Activated CD8-positive, alpha-beta memory T cell treated with anti-CD3 and anti-CD28 coated beads, Interleukin-2, amount 50 U/mL, for 24 hours (primary cell): ENCODE results near the gene CERS6.
"Not testable (repeated sequence)": the region's sequence is repeated elsewhere in the genome, so short reads cannot be mapped to it uniquely, and the experiment has no call there.

Experiments used
- DNase-seq: peaks from one replicate; pipeline ENCODE4 v3.0.0-alpha.2; 2020; ENCODE audit errors: extremely low read depth

CERS6 gene

DNA sequence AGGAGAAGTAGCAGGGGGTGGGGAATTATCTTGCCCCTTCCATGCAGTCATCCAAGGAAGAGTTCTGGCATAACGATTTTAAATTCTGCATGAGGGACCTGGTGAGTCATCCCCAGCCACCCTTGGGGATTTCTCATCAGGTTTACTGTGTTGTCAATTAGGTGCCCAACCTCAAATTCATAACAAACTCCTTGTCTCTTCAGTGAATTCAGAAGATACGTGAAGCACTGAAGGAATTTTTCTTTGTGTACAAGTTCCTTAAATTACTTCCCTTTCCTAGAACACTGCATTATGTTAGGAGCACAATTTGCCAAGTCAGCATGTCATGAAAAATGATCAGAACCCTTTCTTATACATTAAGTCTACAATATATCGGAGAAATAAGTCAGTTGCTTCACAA lies 275.5 kb downstream of the CERS6 start:
- DNase-seq, result no peak

DNA sequence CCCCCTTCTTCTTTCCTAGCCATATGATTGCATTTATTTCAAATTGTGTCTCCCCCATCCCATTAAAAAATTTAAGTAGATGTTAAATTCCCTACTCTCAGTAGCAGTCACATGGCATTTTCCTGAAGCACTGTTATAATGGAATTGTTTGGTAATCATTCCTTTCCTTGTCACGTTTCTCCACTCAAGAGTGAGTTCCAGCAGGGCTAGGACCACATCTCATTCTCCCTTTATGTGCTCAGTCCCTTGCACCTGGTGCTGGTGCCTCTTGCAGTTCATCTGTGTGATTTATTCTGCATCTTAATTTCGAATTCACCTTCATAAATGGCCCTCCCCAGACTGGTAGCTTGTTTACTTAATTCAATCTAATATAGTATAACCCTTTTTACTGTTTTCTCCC lies 276.0 kb downstream of the CERS6 start:
- DNase-seq, result no peak

DNA sequence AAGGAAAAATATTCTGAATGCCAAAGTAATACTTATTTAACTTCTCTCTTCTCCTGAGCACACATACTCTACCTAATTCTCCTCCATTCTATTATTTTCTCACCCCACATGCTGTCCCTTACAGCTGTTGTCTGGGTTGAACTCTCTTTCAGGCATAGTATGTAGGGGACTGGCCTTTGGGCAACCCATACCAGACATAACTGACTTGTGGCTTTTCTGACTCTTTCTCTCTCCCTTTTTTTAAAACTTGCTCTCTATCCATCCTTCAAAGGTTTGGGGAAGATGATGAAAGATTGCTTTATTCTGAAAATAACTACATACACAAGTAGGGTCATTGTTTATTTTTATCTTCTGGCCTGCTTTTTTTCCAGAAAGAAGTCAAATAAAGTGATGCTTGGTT lies 276.4 kb downstream of the CERS6 start:
- no peak for DNase-seq

DNA sequence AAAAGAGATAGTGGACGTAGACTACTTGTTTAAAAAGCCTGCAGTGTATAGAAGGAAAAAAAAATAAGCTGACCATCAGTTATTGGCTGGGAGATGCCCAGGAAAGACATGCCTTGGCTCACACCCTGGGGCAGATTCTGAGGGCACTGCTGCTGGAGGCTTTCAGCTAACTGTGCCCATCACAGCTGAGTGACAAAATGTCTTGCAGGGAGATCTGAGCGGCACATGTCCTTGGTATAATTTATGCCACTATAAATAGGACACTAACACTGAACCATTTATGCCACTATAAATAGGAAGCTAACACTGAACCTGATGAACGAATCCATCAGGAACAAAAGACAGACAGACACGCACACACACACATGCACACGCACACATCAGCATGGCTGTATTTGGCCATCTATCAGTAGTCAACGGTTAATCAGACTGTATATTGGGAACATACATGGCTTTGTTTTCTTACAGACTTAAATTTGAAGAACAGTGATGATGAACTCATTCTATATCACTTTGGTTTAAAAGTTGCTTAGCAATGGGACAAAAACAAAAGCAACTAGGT lies 278.2 kb downstream of the CERS6 start:
- DNase-seq, result no peak

DNA sequence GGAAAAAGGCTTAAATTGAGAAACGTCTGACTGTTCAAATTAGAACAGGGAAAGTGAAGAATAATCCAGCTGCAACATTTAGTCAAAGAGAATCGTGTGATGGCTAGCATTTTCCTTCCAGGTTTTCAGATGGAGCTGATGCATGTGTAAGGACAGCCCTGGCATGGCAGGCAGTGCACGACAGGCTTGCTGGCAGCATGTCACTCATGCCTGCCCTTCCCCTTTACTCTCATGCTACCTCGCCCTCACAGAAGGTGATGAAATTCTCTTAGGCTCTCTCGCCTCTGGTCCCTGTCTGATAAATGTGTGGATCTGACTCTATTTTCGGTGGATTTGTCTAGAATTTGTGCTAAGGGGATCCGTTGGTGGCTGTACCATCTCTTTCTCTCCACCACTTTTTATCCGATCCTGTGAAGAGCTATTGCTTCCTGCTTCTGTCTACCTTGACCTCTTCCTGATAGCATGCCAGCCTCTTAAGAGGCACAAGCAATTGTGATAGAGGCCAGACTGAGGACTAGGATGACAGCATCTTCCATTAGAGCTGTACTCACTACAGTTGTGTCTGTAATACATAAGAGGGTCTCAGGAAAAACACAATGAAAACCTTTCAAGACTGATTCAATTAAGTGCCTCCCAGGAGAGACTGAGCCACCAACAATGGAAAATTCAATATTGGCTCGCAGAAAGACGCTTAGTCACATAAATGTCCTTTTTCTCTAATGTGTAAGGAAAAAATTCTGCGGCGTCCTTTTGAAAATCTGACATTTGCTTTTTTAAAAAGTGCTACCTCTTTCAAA lies 280.8 kb downstream of the CERS6 start:
- no peak for DNase-seq

DNA sequence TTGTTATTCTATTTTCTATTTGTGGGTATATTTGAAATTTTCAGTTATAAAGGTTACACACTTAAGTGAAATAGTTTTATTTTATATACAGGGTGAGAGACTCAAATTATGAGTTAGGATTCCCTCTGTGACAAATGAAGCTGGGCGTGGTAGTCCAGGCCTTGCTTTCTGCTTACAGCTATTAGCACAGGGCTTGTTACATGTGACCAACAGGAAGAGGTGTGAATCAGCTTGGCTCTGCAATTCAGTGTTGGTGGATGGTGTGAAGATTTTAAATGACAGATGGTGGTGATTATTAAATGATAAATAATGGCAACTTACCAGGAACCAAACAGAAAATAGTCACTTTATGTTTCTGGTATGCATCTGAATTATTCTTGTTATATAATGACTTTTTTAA lies 282.0 kb downstream of the CERS6 start:
- no peak for DNase-seq

DNA sequence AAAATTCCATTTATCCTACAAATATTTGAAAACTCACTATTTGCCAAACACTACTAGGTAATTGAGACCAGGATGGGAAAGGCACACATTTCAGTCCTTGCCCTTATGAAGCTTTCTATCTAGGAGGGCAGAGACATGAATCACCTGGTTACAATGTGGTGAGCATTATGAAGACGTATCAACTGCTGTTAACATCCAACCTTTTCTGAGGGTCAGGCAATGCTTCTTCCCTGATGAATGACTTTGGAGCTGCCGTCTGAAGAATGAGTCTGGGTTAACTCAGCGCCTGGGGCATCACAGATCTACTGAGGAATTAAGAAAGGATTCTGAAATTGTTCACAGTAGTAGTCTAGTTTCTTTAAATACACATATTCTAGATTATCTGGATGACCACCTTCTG lies 284.3 kb downstream of the CERS6 start:
- DNase-seq, result no peak

DNA sequence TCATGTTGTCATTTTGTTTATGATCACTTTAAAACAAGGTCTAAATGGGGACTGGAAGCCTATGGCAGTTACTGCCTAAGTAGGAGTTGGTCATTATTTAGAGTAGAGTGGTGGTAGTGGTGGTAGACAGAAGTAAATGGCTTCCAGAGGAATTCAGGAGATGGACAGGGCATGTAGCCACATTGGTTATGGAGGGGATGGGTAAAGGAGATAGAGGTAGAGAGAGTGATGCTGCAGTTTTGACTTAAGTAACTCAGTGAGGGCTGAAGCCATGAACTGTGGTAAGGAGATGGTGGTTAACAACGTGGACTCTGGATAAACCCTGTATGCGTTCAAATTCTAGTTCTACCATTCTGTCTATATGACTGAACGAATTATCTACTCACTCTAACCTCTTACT lies 284.7 kb downstream of the CERS6 start:
- no peak for DNase-seq

DNA sequence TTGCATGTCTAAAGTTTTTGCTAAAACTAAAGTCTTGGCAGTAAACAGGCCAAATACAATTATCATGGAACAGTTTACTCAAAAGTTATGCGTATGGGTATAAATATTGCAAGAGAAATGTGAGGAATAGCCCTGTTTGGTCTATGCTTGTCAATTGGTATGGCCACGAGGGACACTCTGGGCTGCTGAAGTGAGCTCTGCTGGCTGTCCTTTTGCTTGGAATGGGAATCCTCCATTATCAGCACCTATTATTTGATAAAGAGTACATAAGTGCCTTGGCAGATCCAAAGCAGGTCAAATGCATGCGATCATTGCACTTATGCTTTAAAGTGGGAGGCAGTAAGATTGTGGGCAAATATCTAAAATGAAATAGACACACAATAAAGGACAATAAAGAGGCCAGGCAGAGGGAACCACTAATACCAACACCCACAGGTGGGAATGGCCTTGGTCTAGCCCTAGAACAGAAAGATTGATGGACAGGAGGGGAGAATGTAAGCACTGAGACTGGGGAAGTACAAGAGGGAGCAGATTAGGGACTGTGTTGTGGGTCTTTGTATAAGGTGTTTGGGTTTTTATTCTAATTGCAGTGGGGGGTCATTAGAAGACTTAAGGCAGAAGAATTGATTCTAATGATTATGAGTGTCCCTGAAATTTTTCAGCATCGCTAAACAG lies 286.3 kb downstream of the CERS6 start:
- no peak for DNase-seq

DNA sequence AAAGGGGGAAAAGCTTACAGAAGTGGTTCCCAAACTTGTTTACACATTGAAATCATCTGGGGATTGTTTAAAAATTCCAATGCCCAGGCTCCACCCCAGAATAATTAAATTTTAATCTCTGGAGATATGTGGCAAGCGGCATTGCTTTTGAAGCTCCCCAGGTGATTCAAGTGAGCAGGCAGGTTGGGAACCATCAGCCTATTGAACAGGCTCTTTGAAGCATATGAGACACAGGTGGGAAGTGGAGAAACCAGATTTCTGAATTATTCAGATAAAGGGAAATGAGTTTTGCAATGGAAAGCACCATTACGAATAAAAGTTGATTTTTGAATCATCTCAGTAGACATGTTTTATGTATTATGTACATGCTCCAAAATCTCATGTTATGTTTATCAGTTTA lies 288.8 kb downstream of the CERS6 start:
- DNase-seq, result no peak

DNA sequence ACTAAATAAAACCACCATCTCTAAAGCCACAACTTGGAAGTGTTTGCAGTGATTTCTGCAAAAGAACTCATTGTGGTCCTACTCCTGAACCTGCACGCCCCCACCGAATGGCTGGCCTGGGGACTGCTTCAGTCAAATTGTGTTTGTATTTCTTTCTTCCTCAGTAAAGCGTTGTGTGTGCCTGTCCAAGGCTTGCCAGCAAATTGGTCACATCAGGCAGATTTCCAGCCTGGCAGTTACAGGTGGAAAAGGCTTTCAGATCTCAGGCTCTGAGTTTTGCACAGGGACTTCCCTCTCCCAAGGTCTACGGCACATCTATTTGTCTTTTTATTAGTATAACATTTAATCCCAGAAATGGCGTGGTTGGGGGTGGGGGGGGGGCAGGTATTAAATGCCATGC lies 292.4 kb downstream of the CERS6 start:
- DNase-seq, result no peak

DNA sequence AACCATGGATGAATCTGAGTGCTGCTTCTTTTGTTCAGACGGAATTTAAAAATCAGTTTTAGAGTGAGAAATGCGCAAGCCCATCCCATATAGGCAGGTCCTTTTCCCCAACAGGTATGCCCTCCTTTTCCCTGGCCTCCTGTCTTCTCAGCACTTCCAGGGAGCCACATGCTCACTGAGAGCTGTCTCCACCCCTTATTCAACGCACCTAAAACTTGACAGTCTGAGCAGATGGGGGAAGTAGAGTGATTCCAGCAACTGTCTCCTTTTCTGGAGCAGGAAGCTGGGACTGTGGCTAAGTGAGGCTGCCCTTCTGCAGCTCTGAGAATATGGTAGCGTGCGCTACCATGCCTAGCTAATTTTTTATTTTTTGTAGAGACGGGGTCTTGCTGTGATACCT lies 293.2 kb downstream of the CERS6 start:
- no peak for DNase-seq

DNA sequence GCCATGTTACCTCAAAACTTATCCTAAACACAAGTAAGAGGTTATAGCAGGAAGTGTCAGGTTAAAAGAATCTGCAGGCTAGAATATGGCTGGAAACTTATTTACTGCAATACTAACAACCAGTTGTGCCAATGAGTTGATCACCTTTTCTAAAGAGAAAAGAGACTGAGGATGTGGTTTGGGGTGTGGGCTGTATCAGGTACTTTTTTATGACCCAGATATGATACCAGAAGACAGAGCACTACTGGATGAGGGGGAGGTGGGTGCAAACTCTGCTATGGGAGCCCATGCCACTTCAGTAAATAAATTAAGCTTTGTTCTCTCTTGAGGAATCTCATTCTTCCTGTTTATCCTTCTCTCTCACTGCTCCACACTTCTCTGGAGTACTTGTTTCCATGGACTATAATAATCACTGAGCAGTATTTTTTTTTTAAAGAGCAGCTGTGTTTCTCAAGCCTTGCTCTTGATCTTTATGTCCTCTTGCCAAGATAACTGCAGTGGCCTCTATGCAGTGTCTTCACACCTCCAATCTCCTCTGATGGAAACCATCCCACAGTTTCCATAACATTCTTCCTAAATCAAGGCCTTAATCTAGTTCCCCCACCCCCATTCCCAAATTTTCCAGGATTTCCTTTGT lies 295.1 kb downstream of the CERS6 start:
- DNase-seq, result no peak

DNA sequence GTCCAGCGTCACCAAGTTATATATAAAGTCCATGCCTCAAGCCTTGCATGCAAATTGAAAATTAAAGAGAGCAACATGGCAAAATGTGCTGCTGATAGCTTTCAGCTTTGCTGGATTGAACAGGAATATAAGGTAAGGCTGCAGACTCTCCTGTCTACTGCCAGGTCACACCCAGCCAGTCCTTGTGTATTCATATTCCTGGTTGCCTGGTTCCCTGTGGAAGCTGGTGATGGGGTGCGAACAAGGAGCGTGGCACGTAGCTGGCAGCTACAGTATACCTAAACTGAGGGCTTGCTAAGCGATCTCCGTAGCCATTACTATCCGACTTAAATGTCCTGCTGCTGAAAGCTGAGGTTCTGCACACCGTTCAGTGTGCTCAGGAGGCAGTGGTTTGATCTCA lies 296.3 kb downstream of the CERS6 start:
- no peak for DNase-seq

DNA sequence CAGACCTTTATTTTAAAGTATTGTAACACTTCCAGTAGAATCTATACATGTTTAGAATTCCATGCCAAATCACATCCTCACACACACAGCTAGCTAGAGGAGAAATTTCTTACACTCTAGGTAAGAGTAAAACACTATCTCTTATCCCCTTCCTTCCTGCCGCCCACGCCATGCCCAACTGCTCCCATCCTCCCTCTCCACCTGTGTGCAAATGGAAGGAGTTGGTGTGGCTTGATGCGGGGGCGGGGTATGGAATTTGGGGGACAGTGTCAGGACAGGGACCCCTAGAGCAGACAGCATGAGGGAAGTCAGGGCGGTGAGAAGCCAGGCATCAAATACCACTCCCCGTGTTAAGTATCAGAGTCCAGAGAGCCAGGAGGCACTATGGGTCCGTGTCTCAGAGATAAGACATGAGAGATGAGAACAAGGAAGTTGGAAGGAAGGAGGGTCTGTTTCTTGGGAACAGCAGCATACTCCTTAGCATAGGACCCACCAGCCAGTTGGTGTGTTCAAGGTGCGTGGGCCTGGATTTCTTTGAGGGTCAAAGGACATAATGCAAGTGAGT lies 297.8 kb downstream of the CERS6 start:
- DNase-seq, result no peak

DNA sequence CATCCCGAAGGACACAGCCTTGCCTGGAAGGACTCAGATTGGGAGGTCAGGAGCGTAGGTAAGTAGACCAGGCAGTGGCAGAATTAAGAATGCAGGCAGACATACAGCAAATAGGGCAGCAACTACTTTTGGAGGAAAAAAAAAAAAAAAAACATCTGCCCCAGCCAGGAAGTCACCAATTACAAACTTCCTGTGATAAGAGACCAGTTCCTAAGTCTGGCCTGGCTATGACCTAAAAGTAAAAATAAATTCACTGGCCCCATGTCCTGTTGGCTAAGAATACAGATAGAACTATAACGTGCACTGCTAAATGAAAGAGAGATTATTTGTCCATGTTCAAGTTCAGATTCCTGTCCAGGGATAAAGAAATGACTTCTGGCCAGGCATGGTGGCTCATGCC lies 301.2 kb downstream of the CERS6 start:
- no peak for DNase-seq

DNA sequence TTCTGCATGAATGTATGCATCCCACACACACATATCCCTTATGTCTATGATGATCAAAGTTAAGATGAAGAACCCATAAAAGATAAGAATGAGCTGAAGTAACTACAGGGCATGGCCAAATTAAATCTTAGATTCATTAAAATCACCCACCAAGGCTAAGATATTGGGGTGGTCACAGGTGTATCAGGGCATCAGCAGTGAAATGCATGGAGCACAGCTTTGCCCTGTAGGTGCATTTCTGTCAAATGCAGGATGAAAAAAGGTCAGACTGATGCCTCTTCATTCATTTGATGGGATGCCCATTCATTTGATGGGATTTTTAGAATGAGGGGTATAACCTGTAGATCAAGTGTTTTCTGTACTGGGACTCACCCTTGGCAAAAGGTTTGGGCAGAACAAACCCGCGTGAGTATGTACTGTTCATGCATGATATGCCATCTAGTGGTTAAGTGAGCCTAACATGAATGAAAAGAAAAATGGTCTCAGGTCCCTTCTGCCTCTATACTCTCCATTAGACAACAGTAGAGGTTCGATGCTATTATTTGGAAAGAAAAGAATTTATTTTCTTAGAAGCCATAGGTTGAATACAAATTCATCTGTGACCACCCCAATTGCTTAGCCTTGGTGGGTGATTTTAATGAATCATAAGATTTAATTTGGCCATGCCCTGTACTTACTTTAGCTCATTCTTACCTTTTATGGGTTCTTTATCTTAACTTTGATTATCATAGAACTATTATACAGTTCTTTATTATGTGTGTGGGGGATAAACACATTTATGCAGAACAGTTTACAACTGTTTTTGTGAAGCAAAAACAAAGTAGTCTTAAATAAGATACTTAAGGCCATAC lies 303.1 kb downstream of the CERS6 start:
- no peak for DNase-seq

DNA sequence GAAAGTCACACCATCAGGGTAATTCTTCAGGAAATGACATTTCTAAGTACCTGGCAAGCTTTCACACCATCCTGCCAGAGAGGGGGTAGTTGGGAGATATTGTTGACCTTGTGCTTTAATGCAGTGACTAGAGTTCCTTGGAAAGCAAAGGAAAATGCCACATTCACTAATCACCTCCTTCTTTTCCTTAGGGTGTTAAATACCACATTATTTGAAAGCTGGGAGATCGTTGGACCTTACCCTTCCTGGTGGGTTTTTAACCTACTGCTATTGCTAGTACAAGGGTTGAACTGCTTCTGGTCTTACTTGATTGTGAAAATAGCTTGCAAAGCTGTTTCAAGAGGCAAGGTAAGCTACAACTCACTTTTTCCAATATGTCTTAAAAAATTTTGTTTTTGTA lies 309.3 kb downstream of the CERS6 start:
- DNase-seq, result no peak

DNA sequence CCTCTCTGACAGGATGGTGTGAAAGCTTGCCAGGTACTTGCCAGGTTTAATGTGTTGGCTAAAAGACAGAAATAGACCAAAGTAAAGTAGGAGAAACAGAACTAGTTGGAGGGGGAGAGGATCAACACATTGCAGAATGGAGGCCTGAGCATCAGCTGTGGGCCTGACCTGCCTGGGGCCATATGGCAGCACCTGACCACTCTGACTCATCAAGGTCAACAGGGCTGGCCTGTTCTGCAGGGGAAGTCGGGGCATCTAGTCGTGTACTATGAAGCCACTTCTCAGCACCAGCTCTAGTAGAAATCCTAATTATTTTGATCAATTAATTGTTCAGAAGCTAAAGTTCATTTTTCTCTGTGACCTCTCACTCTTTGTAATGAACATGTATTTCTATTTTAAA lies 310.5 kb downstream of the CERS6 start:
- DNase-seq, result no peak

DNA sequence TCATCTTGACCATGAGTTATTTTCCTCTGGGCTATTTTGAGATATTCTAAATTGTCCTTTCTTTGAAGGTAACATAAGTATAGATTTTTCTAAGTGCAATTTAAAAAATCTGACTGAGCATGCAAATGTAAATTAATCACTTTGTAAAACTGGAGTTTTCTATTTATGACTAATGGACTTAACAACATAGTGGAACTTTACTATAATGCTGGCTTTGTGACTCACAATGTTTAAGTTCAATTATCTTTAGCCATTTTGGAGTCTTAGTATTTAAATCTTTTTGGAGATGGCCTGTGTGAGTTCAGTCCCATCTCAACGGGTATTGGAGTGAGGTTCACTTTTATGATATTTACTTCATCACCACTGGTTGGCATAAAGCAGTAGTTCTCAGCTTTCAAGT lies 311.2 kb downstream of the CERS6 start:
- DNase-seq, result no peak

DNA sequence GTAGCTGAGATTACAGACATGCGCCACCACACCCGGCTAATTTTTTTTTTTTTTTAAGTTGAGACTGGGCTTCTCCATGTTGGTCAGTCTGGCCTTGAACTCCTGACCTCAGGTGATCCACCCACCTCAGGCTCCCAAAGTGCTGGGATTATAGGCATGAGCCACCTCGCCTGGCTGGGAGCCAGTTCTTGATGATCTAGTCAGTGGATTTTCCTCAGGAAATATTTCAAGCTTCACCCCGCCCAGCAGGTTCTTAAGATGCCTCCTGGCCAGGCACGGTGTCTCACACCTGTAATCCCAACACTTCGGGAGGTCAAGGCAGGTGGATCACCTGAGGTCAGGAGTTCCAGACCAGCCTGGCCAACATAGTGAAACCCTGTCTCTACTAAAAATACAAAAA lies 312.3 kb downstream of the CERS6 start:
- DNase-seq, result not testable (repeated sequence)

DNA sequence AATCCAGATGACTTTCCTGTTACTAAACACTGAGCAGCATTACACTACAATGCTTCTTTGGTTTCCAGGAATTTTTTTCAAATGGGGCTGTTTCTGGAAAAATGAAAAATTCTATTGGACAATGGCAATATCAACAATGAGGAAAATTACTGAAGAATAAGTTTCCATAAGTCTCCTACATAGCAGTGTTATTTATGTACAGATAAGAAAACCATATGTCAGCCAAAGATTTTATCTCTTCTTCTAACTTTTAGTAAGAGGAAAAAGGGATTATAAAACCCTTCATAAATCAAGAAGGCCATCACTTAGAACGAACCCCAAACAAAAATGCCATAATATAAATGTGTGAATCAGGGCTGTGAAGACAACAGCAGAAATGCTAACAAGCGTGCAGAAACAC lies 314.7 kb downstream of the CERS6 start:
- DNase-seq, result no peak
